ENCODE data around the gene WNK1. TPM values are rescaled to one million over a fixed set of nuclear protein-coding genes. Genes with fewer than 3 reads are reported as not detected.

WNK1 gene
- polyA plus RNA-seq, 1 donor (not counting 4 experiments of a cell fraction or from before 2014, with no cell fraction given), result 72.3 TPM

DNA sequence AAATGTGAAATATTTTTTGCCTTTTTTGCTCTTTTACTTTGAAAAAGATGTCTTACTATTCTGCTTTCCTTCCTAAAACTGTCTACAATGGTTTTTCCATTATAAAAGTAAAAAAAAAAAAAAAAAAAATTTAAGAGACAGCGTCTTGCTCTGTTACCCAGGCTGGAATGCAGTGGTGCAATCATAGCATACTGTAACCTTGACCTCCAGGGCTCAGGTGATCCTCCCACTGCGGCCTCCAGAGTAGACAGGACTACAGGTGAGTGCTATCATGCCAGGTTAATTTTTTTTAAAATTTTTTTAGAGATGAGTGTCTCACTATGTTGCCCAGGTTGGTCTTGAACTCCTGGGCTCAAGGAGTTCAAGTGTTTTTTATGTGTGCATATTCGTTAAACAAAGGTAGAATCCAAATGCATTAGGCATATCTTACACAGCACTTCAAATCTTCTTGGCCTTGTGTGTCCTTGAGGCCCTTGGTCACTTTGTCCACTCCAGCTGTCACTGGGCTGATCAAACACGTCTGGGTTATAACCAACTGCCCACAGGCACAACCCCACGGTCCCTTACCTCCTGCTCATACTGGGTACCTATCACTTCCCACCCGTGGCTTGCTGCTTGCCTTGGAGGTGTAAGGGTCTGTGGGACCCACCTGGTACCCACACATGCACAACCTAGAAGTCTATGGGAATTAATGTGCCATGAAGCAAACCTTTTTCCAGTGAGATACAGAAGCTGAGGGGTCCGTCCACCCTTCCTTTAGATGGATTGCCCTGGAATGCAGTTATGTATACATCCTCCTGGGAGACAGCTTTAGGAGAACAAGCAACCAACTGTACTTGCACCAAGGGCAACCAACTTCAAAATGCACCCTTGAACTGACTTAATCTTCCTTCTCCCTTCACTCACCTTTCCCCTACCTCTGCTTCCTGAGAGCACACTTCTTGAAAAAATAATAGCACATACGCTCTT, 184.3 kb downstream of the WNK1 start:
- Histone ChIP-seq H3K4me3 (ENCODE audit: control insufficient read depth in 2 of 3, extremely low read depth in 1 of 3, insufficient read depth in 2 of 3, low read depth in 1 of 3, low read length in 3 of 3) (no peak overlapping the region), H4K20me1 (ENCODE audit: control insufficient read depth, extremely low read depth, insufficient read depth, low read length) (no peaks in the 10 kb centered on the region), H3K27me3 (ENCODE audit: control insufficient read depth, extremely low read depth, insufficient read depth, low read length) (no peaks in the 10 kb centered on the region), H3K79me2 (ENCODE audit: control insufficient read depth, insufficient read depth, low read length) (peaks cover 7% of the 10 kb centered on the region), H3K9me1 (ENCODE audit: control insufficient read depth, extremely low read depth, insufficient read depth, low read length) (no peaks in the 10 kb centered on the region), H3K27ac (ENCODE audit: control insufficient read depth, insufficient read depth, low read length) (no peak overlapping the region), H3K36me3 (ENCODE audit: control insufficient read depth in 2 of 2, extremely low read depth in 1 of 2, insufficient read depth in 2 of 2, low read length in 2 of 2) (peaks cover 6 to 9% of the 10 kb centered on the region in 2 experiments), H3K9ac (ENCODE audit: control insufficient read depth, extremely low read depth, insufficient read depth, low read length) (no peak overlapping the region), H3K9me3 (ENCODE audit: control insufficient read depth, low read depth, low read length) (no peaks in the 10 kb centered on the region), H2AFZ (ENCODE audit: control insufficient read depth, low read length) (no peak overlapping the region), H3K4me2 (ENCODE audit: control insufficient read depth, extremely low read depth, insufficient read depth, low read depth, low read length) (no peak overlapping the region), H3K4me1 (ENCODE audit: control insufficient read depth, extremely low read depth, insufficient read depth, low read length) (no peaks in the 10 kb centered on the region)
- DNase-seq (ENCODE audit: low read depth, low spot score) (no peak), FAIRE-seq (no peak)
- dilution Hi-C loops (cut with MboI; ENCODE audit: extremely low pct_ligation_motif_present, low sequenced_read_pairs), result no loop called here
- TF ChIP-seq, protein P1, sequence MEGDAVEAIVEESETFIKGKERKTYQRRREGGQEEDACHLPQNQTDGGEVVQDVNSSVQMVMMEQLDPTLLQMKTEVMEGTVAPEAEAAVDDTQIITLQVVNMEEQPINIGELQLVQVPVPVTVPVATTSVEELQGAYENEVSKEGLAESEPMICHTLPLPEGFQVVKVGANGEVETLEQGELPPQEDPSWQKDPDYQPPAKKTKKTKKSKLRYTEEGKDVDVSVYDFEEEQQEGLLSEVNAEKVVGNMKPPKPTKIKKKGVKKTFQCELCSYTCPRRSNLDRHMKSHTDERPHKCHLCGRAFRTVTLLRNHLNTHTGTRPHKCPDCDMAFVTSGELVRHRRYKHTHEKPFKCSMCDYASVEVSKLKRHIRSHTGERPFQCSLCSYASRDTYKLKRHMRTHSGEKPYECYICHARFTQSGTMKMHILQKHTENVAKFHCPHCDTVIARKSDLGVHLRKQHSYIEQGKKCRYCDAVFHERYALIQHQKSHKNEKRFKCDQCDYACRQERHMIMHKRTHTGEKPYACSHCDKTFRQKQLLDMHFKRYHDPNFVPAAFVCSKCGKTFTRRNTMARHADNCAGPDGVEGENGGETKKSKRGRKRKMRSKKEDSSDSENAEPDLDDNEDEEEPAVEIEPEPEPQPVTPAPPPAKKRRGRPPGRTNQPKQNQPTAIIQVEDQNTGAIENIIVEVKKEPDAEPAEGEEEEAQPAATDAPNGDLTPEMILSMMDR (optimal IDR thresholded peaks at IDR 0.05 in 1 of 3, IDR thresholded peaks at IDR 0.05 in 1 of 3, conservative IDR thresholded peaks at IDR 0.05 in 1 of 3; ENCODE audit: extremely low read depth in 1 of 3, insufficient read depth in 2 of 3, low read length in 3 of 3), result no peak
- no peak for TF ChIP-seq EZH2 (IDR thresholded peaks at IDR 0.05; ENCODE audit: low read length)

DNA sequence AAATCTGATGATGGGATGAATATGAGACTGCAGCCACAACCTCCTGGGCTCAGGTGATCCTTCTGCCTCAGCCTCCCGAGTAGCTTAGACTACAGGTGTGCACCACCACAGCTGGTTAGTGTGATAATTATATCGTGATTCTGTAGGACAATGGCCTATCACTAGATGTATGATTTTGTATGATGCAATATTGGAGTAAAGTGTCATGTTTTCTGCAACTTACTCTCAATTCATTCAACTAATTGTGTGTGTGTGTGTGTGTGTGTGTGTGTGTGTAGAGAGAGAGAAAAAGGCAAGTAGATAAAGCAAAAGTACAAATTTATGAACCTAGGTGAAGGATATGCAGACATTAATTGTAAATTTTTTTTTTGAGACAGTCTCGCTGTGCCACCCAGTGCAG, 186.4 kb downstream of the WNK1 start:
- FAIRE-seq (no peak), DNase-seq (ENCODE audit: low read depth, low spot score) (no peak)
- Histone ChIP-seq H3K4me2 (ENCODE audit: control insufficient read depth, extremely low read depth, insufficient read depth, low read depth, low read length) (no peak overlapping the region), H4K20me1 (ENCODE audit: control insufficient read depth, extremely low read depth, insufficient read depth, low read length) (no peaks in the 10 kb centered on the region), H3K27me3 (ENCODE audit: control insufficient read depth, extremely low read depth, insufficient read depth, low read length) (no peaks in the 10 kb centered on the region), H3K9ac (ENCODE audit: control insufficient read depth, extremely low read depth, insufficient read depth, low read length) (no peak overlapping the region), H3K27ac (ENCODE audit: control insufficient read depth, insufficient read depth, low read length) (no peak overlapping the region), H3K4me3 (ENCODE audit: control insufficient read depth in 2 of 3, extremely low read depth in 1 of 3, insufficient read depth in 2 of 3, low read depth in 1 of 3, low read length in 3 of 3) (no peak overlapping the region), H3K79me2 (ENCODE audit: control insufficient read depth, insufficient read depth, low read length) (peaks cover 13% of the 10 kb centered on the region), H2AFZ (ENCODE audit: control insufficient read depth, low read length) (no peak overlapping the region), H3K4me1 (ENCODE audit: control insufficient read depth, extremely low read depth, insufficient read depth, low read length) (no peaks in the 10 kb centered on the region), H3K9me3 (ENCODE audit: control insufficient read depth, low read depth, low read length) (no peaks in the 10 kb centered on the region), H3K36me3 (ENCODE audit: control insufficient read depth in 2 of 2, extremely low read depth in 1 of 2, insufficient read depth in 2 of 2, low read length in 2 of 2) (peaks cover 8% of the 10 kb centered on the region in 2 experiments), H3K9me1 (ENCODE audit: control insufficient read depth, extremely low read depth, insufficient read depth, low read length) (no peaks in the 10 kb centered on the region)
- TF ChIP-seq, protein P1 (optimal IDR thresholded peaks at IDR 0.05 in 1 of 3, IDR thresholded peaks at IDR 0.05 in 1 of 3, conservative IDR thresholded peaks at IDR 0.05 in 1 of 3; ENCODE audit: extremely low read depth in 1 of 3, insufficient read depth in 2 of 3, low read length in 3 of 3), result no peak
- TF ChIP-seq EZH2 (IDR thresholded peaks at IDR 0.05; ENCODE audit: low read length), result no peak
- dilution Hi-C loops (cut with MboI; ENCODE audit: extremely low pct_ligation_motif_present, low sequenced_read_pairs), result no loop called here

Measured in keratinocyte (primary cell).